ENCODE results near the gene GRM4. TPM values are rescaled to one million over a fixed set of nuclear protein-coding genes. Genes with fewer than 3 reads are reported as not detected.

The GRM4 gene
- total RNA-seq, 1 experiment from 2014 or later = 35.3 TPM

DNA sequence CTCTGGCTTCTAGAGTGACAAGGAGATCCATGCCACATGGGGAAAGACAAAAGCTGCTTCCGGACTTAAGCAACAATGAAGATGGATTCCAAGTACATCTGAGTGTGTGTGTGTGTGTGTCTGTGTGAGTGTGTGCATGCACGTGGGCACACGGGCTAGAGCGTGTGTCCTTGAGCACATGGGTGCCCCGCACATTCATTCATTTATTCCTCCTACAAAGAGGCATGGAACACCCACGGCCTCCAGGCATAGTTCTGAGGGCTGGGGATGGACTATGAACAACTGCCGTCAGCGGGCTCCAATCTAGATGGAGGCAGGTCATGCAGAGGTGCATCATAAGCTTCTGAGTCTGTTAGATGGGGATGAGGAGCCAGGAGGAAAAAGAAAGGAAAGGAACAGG, 49.1 kb downstream of the GRM4 start:
- H3K36me3 ChIP-seq (replicated peaks; ENCODE audit: control insufficient read depth, insufficient read depth, low read length) = no peaks in the 10 kb centered on the region; the same call in 1 of the 2 replicates
- no peak for DNase-seq

GRCh38 chr6:34096193-34096592, 49.7 kb downstream of the GRM4 start:
- no peak overlapping the region for H3K4me3 ChIP-seq (ENCODE audit: insufficient read depth, low read depth, low read length)
- H3K36me3 ChIP-seq (replicated peaks; ENCODE audit: control insufficient read depth, insufficient read depth, low read length) = no peaks in the 10 kb centered on the region; the same call in 1 of the 2 replicates
- H3K27me3 ChIP-seq (ENCODE audit: control insufficient read depth, insufficient read depth, low read length) = no peaks in the 10 kb centered on the region
- DNase-seq = no peak

More for the DNA sequence above, 49.1 kb downstream of the GRM4 start:
- Histone ChIP-seq H3K4me3 (ENCODE audit: insufficient read depth, low read depth, low read length) (no peak overlapping the region), H3K27me3 (ENCODE audit: control insufficient read depth, insufficient read depth, low read length) (no peaks in the 10 kb centered on the region)

GRCh38 chr6:34095741-34096140, 50.1 kb downstream of the GRM4 start:
- H3K36me3 ChIP-seq (replicated peaks; ENCODE audit: control insufficient read depth, insufficient read depth, low read length) = no peaks in the 10 kb centered on the region; the same call in 1 of the 2 replicates
- H3K4me3 ChIP-seq (ENCODE audit: insufficient read depth, low read depth, low read length) = no peak overlapping the region
- no peak for DNase-seq
- H3K27me3 ChIP-seq (ENCODE audit: control insufficient read depth, insufficient read depth, low read length) = no peaks in the 10 kb centered on the region

DNA sequence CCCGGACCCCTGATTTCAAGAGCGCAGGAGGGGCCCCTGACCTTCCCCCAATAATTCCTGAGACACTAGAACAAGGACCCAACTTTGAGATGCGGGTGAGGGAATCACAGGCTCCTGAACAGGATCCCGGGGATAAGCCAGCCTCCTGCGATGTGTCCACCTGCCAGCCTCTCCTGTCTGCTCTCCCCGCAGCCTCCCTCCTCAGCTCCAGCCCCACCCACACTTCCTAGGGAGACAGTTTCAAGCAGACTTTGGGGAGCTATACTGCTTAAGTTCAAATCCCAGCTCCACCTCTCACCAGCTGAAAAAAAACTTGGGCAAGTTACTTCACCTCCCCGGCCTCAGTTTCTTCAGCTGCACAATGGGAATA, 50.8 kb downstream of the GRM4 start:
- H3K27me3 ChIP-seq (ENCODE audit: control insufficient read depth, insufficient read depth, low read length) = no peaks in the 10 kb centered on the region
- no peak overlapping the region for H3K4me3 ChIP-seq (ENCODE audit: insufficient read depth, low read depth, low read length)
- no peaks in the 10 kb centered on the region; the same call in 1 of the 2 replicates for H3K36me3 ChIP-seq (replicated peaks; ENCODE audit: control insufficient read depth, insufficient read depth, low read length)
- no peak for DNase-seq

GRCh38 chr6:34094474-34095135, 51.3 kb downstream of the GRM4 start:
- no peaks in the 10 kb centered on the region; the same call in 1 of the 2 replicates for H3K36me3 ChIP-seq (replicated peaks; ENCODE audit: control insufficient read depth, insufficient read depth, low read length)
- H3K4me3 ChIP-seq (ENCODE audit: insufficient read depth, low read depth, low read length) = no peak overlapping the region
- H3K27me3 ChIP-seq (ENCODE audit: control insufficient read depth, insufficient read depth, low read length) = no peaks in the 10 kb centered on the region
- no peak for DNase-seq

DNA sequence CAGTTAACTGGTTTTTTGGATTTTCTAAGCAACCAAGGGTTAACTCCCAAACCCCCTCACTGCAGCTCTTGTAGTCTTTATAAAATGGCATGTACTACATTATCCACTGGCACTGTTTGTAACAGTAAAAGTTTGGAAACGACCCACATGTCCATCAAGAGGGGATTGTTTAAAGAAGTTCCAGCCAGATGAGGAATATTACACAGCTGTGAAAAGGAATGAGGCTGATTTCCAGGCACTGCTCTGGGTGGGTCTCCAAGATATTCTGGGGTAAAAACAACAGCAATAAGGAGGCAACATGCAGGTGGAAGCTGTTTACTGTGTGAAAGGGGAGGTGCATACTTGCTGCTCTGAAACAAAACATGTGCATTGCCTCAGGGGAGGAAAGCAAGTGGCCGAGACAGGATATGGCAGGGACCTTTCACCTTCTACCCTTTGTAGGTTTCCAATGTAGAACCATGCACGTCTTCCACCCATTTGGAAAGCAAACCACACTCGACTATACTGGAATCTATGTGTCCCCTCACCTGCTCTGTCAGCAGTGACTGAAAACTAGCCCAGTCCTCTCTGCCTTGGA, 51.9 kb downstream of the GRM4 start:
- no peak for DNase-seq
- Histone ChIP-seq H3K27me3 (ENCODE audit: control insufficient read depth, insufficient read depth, low read length) (no peaks in the 10 kb centered on the region), H3K36me3 (replicated peaks; ENCODE audit: control insufficient read depth, insufficient read depth, low read length) (no peaks in the 10 kb centered on the region; the same call in 1 of the 2 replicates)

DNA sequence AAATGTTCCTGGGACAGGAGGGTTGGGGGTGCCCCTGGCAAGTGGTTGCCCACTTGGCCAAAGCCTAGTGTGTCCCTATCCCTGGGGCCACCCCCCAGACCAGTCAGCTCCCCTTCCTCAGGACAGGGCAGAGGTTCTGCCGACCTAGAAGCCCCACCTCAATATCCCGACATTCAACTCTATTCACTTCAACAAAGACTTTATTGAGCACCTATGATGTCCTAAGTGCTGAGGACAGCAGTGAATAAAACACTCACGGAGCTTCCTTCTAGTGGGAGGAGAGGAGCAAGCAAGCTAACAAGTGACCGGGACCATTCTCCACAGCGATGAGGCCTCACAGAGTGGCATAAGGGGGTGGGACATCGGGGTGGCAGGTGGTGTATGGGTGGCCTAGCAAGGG, 52.7 kb downstream of the GRM4 start:
- H3K4me3 ChIP-seq (ENCODE audit: insufficient read depth, low read depth, low read length) = no peak overlapping the region
- DNase-seq = no peak
- no peaks in the 10 kb centered on the region; the same call in 1 of the 2 replicates for H3K36me3 ChIP-seq (replicated peaks; ENCODE audit: control insufficient read depth, insufficient read depth, low read length)
- no peaks in the 10 kb centered on the region for H3K27me3 ChIP-seq (ENCODE audit: control insufficient read depth, insufficient read depth, low read length)

More for the DNA sequence above, 51.9 kb downstream of the GRM4 start:
- no peak overlapping the region for H3K4me3 ChIP-seq (ENCODE audit: insufficient read depth, low read depth, low read length)

- Histone ChIP-seq H3K4me3 (ENCODE audit: insufficient read depth, low read depth, low read length) (no peak overlapping the region), H3K36me3 (replicated peaks; ENCODE audit: control insufficient read depth, insufficient read depth, low read length) (no peaks in the 10 kb centered on the region; the same call in 1 of the 2 replicates), H3K27me3 (ENCODE audit: control insufficient read depth, insufficient read depth, low read length) (no peaks in the 10 kb centered on the region)
- no peak for DNase-seq
Measured at GRCh38 chr6:34092631-34093030, 53.3 kb downstream of the GRM4 start.

- H3K4me3 ChIP-seq (ENCODE audit: insufficient read depth, low read depth, low read length) = no peak overlapping the region
- H3K36me3 ChIP-seq (replicated peaks; ENCODE audit: control insufficient read depth, insufficient read depth, low read length) = no peaks in the 10 kb centered on the region; the same call in 1 of the 2 replicates
- H3K27me3 ChIP-seq (ENCODE audit: control insufficient read depth, insufficient read depth, low read length) = no peaks in the 10 kb centered on the region
- DNase-seq = no peak
Measured at GRCh38 chr6:34090935-34091334, 55.0 kb downstream of the GRM4 start.

DNA sequence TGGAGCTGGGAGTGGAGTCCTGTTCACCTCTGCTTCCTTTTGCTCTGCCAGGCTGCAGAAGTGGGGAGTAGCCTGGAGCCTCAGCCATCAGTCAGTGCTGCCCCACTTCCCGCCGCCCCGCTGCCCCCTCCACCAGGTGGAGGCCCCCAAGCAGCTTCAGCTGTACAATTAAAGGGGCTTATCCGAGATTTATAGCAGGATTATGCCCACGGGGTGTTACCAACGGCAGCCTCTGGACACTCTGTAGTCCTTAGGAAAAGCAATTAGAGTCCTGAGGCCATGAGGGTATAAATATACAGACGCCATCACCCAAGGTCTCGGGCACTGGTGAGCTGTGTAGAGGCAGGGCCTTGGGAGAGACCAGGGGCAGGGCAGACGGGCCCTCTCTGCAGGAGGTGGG, 55.4 kb downstream of the GRM4 start:
- Histone ChIP-seq H3K27me3 (ENCODE audit: control insufficient read depth, insufficient read depth, low read length) (no peaks in the 10 kb centered on the region), H3K36me3 (replicated peaks; ENCODE audit: control insufficient read depth, insufficient read depth, low read length) (no peaks in the 10 kb centered on the region; the same call in 1 of the 2 replicates), H3K4me3 (ENCODE audit: insufficient read depth, low read depth, low read length) (no peak overlapping the region)
- no peak for DNase-seq

DNA sequence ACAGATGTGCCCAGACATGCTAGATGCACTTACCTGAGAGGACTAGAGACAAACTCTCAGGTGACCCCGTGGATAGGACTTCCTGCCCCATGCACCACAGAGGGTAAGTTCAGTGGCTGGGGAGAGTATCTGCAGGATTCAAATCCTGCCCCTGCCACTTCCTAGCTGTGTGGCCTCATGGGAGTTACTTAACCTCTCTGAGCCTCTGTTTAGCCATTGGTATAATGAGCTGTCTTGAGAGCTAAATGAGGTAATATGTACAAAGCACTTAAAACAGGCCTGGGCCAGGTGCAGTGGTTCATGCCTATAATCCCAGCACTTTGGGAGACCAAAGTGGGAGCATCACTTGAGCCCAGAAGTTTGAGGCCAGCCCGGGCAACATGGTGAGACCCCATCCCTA, 59.3 kb downstream of the GRM4 start:
- no peaks in the 10 kb centered on the region; the same call in 1 of the 2 replicates for H3K36me3 ChIP-seq (replicated peaks; ENCODE audit: control insufficient read depth, insufficient read depth, low read length)
- DNase-seq = no peak
- no peaks in the 10 kb centered on the region for H3K27me3 ChIP-seq (ENCODE audit: control insufficient read depth, insufficient read depth, low read length)
- no peak overlapping the region for H3K4me3 ChIP-seq (ENCODE audit: insufficient read depth, low read depth, low read length)

- Histone ChIP-seq H3K36me3 (replicated peaks; ENCODE audit: control insufficient read depth, insufficient read depth, low read length) (no peaks in the 10 kb centered on the region; the same call in 1 of the 2 replicates), H3K27me3 (ENCODE audit: control insufficient read depth, insufficient read depth, low read length) (no peaks in the 10 kb centered on the region), H3K4me3 (ENCODE audit: insufficient read depth, low read depth, low read length) (no peak overlapping the region)
- DNase-seq = no peak
Measured at GRCh38 chr6:34085453-34086170, 60.3 kb downstream of the GRM4 start.

DNA sequence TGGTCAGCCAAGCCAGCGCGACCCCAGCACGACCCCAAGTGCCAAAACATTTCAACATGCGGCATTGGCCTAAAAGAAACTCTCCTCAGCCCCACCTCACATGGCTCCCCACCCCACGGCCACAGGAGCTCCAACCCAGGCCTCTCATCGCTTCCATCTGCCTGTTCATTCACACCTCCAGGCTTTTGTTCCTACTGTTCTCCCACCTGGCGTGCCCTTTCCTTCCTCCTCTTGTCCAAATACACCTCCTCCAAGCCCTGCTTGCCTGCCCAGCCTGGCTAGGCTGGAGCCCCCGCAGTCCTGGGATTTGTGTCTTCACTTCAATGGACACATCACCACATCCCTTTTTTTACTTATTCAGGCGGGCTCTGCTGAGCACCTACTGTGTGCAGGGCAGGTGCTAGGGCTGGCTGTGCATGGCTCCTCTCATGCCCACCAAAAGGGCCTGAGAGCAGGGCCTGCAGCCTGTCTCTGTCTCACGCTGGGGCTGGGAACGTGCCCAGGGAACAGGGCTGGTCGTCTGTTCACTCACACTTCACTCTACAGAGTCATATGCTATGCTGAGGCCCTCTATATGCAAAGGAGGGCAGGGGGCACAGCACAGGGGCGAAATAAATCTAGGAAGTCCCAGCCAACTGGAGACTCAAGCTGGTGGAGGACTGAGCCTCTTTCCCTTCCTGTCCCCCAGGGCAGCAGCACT, 61.1 kb downstream of the GRM4 start:
- Histone ChIP-seq H3K36me3 (replicated peaks; ENCODE audit: control insufficient read depth, insufficient read depth, low read length) (no peaks in the 10 kb centered on the region; the same call in 1 of the 2 replicates), H3K4me3 (ENCODE audit: insufficient read depth, low read depth, low read length) (no peak overlapping the region), H3K27me3 (ENCODE audit: control insufficient read depth, insufficient read depth, low read length) (no peaks in the 10 kb centered on the region)
- no peak for DNase-seq

DNA sequence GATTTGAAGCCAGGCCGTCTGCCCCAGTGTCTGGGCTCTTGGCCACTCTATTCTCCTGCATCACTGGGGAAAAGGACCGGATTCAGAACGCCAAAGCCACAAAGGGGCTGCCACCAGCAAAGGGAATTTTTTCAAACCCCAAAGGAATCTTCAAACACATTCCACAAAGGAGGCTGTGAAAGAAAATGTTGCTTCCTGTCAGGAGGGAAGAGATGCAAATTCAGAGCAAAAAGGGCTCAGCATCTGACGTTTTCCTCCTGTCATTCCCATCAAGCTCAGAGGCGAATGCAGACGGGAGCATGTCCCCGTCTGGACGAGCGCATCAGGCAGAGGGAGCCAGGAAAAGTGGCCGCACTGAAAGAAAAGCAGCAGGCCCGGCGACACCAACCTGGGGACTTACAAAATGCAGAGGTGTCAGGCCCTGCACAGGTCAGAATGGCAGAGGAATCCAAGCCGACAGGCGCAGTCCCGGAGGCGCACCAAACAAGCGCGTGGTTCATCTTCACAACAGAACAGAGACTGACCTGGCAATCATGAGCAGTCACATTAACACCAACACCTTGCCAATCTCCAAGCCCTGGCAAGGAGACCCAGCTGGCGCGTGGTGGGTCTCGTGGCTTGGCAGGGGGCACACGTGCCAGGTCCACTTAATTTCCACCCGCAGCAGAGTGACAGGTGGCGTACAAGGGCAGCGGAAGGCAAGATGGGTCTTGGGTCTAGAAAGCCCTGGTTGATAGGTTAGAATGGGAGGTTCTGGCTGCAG, 62.8 kb downstream of the GRM4 start:
- Histone ChIP-seq H3K4me3 (ENCODE audit: insufficient read depth, low read depth, low read length) (no peak overlapping the region), H3K27me3 (ENCODE audit: control insufficient read depth, insufficient read depth, low read length) (no peaks in the 10 kb centered on the region), H3K36me3 (replicated peaks; ENCODE audit: control insufficient read depth, insufficient read depth, low read length) (no peaks in the 10 kb centered on the region; the same call in 1 of the 2 replicates)
- DNase-seq = no peak
